ENCODE data around the gene MAML2. TPM values are rescaled to one million over a fixed set of nuclear protein-coding genes. Genes with fewer than 3 reads are reported as not detected.

The MAML2 gene
- total RNA-seq, 1 experiment from 2014 or later: 28.3 TPM

DNA sequence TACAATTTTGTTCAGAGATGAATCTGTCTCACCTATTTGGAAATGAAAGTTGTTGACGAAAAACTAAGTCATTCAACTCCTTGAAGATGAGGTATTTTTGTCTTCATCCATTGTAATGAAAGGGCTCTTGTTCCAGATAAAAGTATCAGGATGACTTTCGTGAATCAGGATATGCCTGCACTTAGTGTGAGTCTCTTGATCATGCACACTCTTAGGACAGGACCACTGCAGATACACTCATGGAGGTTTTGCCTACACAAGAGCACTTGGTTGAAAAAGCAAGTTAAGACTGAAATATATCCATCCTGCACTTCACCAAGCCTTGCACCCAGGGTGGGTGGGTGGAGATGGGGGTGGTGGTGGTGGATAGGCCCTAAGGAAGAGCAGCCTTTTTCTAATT is 298.2 kb downstream of the MAML2 start:
- H3K4me1 ChIP-seq (replicated peaks; ENCODE audit: insufficient read depth): peaks cover 10% of the 10 kb centered on the region; the same call in 1 of the 2 replicates
- no peaks in the 10 kb centered on the region for H3K9me3 ChIP-seq (ENCODE audit: insufficient read depth, low read depth)
- no peak for TF ChIP-seq EZH2 (IDR thresholded peaks at IDR 0.05; ENCODE audit: low read depth)
- TF ChIP-seq, protein P1, sequence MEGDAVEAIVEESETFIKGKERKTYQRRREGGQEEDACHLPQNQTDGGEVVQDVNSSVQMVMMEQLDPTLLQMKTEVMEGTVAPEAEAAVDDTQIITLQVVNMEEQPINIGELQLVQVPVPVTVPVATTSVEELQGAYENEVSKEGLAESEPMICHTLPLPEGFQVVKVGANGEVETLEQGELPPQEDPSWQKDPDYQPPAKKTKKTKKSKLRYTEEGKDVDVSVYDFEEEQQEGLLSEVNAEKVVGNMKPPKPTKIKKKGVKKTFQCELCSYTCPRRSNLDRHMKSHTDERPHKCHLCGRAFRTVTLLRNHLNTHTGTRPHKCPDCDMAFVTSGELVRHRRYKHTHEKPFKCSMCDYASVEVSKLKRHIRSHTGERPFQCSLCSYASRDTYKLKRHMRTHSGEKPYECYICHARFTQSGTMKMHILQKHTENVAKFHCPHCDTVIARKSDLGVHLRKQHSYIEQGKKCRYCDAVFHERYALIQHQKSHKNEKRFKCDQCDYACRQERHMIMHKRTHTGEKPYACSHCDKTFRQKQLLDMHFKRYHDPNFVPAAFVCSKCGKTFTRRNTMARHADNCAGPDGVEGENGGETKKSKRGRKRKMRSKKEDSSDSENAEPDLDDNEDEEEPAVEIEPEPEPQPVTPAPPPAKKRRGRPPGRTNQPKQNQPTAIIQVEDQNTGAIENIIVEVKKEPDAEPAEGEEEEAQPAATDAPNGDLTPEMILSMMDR (conservative IDR thresholded peaks at IDR 0.05): no peak
- intact Hi-C loops (cut with micrococcal nuclease; ENCODE audit: unreplicated experiment): no loop called here
- H3K9me2 ChIP-seq (ENCODE audit: insufficient read depth): no peaks in the 10 kb centered on the region
- H3K36me3 ChIP-seq (ENCODE audit: low read depth): peaks cover 4% of the 10 kb centered on the region
- peaks cover 4% of the 10 kb centered on the region for H3F3A ChIP-seq (ENCODE audit: insufficient read depth, low read depth)
- no peaks in the 10 kb centered on the region for H4K20me1 ChIP-seq (ENCODE audit: insufficient read depth)
- DNase-seq: no peak
- no TSS peak for BruUV-seq (replicated peaks)
- ChIA-PET CTCF (no interaction called here), POLR2A (ENCODE audit: unreplicated experiment) (interaction anchor here (0.6 kb wide), 1 partner anchor 297 kb away, joined by 7 read pairs; no protein-coding TSS in a partner anchor)
- H3K79me2 ChIP-seq (ENCODE audit: low read depth): peaks cover 20% of the 10 kb centered on the region; the same call in 1 of the 2 replicates
- no peaks in the 10 kb centered on the region for H3K27me3 ChIP-seq (ENCODE audit: insufficient read depth, low read depth)
- H3K4me2 ChIP-seq: no peak overlapping the region
- no peak overlapping the region for H3K4me3 ChIP-seq
- H2AFZ ChIP-seq: no peak overlapping the region
- H3K27ac ChIP-seq: no peak overlapping the region

- no peak overlapping the region for H3K27ac ChIP-seq
- H3K4me1 ChIP-seq (replicated peaks; ENCODE audit: insufficient read depth): peaks cover 13% of the 10 kb centered on the region
- H3K27me3 ChIP-seq (ENCODE audit: insufficient read depth, low read depth): no peaks in the 10 kb centered on the region
- no peak overlapping the region for H2AFZ ChIP-seq
- intact Hi-C loops (cut with micrococcal nuclease; ENCODE audit: unreplicated experiment): no loop called here
- peaks cover 20% of the 10 kb centered on the region; the same call in 1 of the 2 replicates for H3K79me2 ChIP-seq (ENCODE audit: low read depth)
- TF ChIP-seq, protein P1 (conservative IDR thresholded peaks at IDR 0.05): no peak
- no peak for TF ChIP-seq EZH2 (IDR thresholded peaks at IDR 0.05; ENCODE audit: low read depth)
- ChIA-PET POLR2A (ENCODE audit: unreplicated experiment) (no interaction called here), CTCF (no interaction called here)
- H3K4me2 ChIP-seq: no peak overlapping the region
- H3K36me3 ChIP-seq (ENCODE audit: low read depth): peaks cover 4% of the 10 kb centered on the region
- no TSS peak for BruUV-seq (replicated peaks)
- peaks cover 9% of the 10 kb centered on the region for H3F3A ChIP-seq (ENCODE audit: insufficient read depth, low read depth)
- H4K20me1 ChIP-seq (ENCODE audit: insufficient read depth): no peaks in the 10 kb centered on the region
- no peak overlapping the region for H3K4me3 ChIP-seq
- H3K9me2 ChIP-seq (ENCODE audit: insufficient read depth): no peaks in the 10 kb centered on the region
- DNase-seq: no peak
- no peaks in the 10 kb centered on the region for H3K9me3 ChIP-seq (ENCODE audit: insufficient read depth, low read depth)
These were observed 298.7 kb downstream of the MAML2 start for GRCh38 chr11:96044311-96044710.

DNA sequence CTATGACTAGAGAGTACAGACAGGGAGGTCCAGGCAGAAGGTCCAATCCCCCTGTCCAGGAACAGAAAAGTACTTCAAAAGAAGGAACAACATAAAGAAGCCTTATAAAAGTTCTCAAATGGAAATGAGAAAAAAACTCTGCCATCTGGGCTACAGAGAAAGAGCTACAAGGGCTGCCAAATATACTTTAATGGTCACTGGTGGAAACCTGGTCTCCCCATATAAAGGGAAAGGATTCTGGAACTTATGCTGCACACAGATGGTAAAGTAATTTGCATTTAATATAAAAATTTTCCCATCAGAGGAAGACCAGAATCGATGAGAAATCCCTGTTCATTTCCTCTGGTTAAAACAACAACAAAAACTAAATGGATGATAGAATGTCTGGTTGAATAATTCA is 299.7 kb downstream of the MAML2 start:
- Histone ChIP-seq H3K9me2 (ENCODE audit: insufficient read depth) (no peaks in the 10 kb centered on the region), H3K9me3 (ENCODE audit: insufficient read depth, low read depth) (no peaks in the 10 kb centered on the region), H3K4me2 (no peak overlapping the region), H3F3A (ENCODE audit: insufficient read depth, low read depth) (peaks cover 19% of the 10 kb centered on the region), H3K4me3 (no peak overlapping the region), H3K4me1 (replicated peaks; ENCODE audit: insufficient read depth) (peaks cover 23% of the 10 kb centered on the region), H2AFZ (no peak overlapping the region), H3K27me3 (ENCODE audit: insufficient read depth, low read depth) (no peaks in the 10 kb centered on the region), H3K36me3 (ENCODE audit: low read depth) (no peaks in the 10 kb centered on the region), H4K20me1 (ENCODE audit: insufficient read depth) (no peaks in the 10 kb centered on the region), H3K27ac (no peak overlapping the region), H3K79me2 (ENCODE audit: low read depth) (peaks cover 20% of the 10 kb centered on the region; the same call in 1 of the 2 replicates)
- intact Hi-C loops (cut with micrococcal nuclease; ENCODE audit: unreplicated experiment): no loop called here
- POLR2A ChIA-PET (ENCODE audit: unreplicated experiment): interaction anchor here (0.6 kb wide), 1 partner anchor 72 kb away, joined by 4 read pairs; no protein-coding TSS in a partner anchor
- TF ChIP-seq EZH2 (IDR thresholded peaks at IDR 0.05; ENCODE audit: low read depth): no peak
- TF ChIP-seq, protein P1 (conservative IDR thresholded peaks at IDR 0.05): no peak
- BruUV-seq (replicated peaks): no TSS peak
- no peak for DNase-seq
- CTCF ChIA-PET: no interaction called here

Data from PC-9 (cell line).